ENCODE results near the gene IL17REL. TPM values are rescaled to one million over a fixed set of nuclear protein-coding genes. Genes with fewer than 3 reads are reported as not detected.

IL17REL gene
- total and polyA plus RNA-seq, 10 of the 15 experiments (the other 5 are each of a cell fraction or from before 2014, with no cell fraction given), result 0.03 TPM; not detected in 9

- in situ Hi-C loops (cut with MboI) (no loop called here), intact Hi-C loops (cut with micrococcal nuclease; ENCODE audit: unreplicated experiment) (no loop called here)
- Histone ChIP-seq H3K79me2 (ENCODE audit: control insufficient read depth, insufficient read depth, low read length) (no peaks in the 10 kb centered on the region), H3K27ac (ENCODE audit: control insufficient read depth, insufficient read depth) (no peak overlapping the region), H2AFZ (ENCODE audit: control insufficient read depth, low read depth, low read length) (no peak overlapping the region), H3K4me2 (ENCODE audit: control insufficient read depth, insufficient read depth) (no peak overlapping the region), H4K20me1 (ENCODE audit: control insufficient read depth, insufficient read depth) (no peaks in the 10 kb centered on the region), H3K4me3 (no peak overlapping the region), H3K27me3 (replicated peaks in 1 of 2; ENCODE audit: control insufficient read depth in 2 of 2, insufficient read depth in 2 of 2, low read length in 1 of 2) (no peaks in the 10 kb centered on the region), H3K9ac (ENCODE audit: control insufficient read depth, insufficient read depth, low read length) (no peak overlapping the region), H3K36me3 (ENCODE audit: control insufficient read depth in 2 of 2, insufficient read depth in 2 of 2, low read length in 1 of 2) (no peaks in the 10 kb centered on the region), H3K9me3 (replicated peaks; ENCODE audit: control insufficient read depth, insufficient read depth, low read length) (no peaks in the 10 kb centered on the region), H3K4me1 (ENCODE audit: control insufficient read depth, insufficient read depth, low read length) (no peaks in the 10 kb centered on the region)
- POLR2A ChIA-PET, result interaction anchor here (1.6 to 1.8 kb wide), 2 partner anchors 16 to 19 kb away, joined by 3 to 5 read pairs; no protein-coding TSS in a partner anchor
- FAIRE-seq (no peak), DNase-seq (ENCODE audit: low read depth, low spot score) (no peak), ATAC-seq (no peak)
- SMC1A ChIA-PET (ENCODE audit: uncharacterized antibody, unreplicated experiment), result no interaction called here
- BruUV-seq (replicated peaks), result no TSS peak
- CTCF ChIA-PET, result no interaction called here
- 51% methylated on average over 22 of the region's 24 CpGs for WGBS (ENCODE audit: insufficient coverage, insufficient replicate concordance, low lambda C conversion rate, missing lambda C conversion rate)
- no peak for TF ChIP-seq PML (IDR thresholded peaks at IDR 0.05; ENCODE audit: low read length)
- no peak for TF ChIP-seq EGR1 (IDR thresholded peaks at IDR 0.05; ENCODE audit: borderline replicate concordance in 1 of 2, low read depth in 2 of 2, low read length in 2 of 2)
- TF ChIP-seq EP300 (IDR thresholded peaks at IDR 0.05; ENCODE audit: borderline replicate concordance in 1 of 2, control insufficient read depth in 1 of 2, low read depth in 2 of 2, low read length in 2 of 2), result no peak
- no peak for TF ChIP-seq SUZ12 (IDR thresholded peaks at IDR 0.05; ENCODE audit: unreplicated experiment)
- TF ChIP-seq BRCA1 (IDR thresholded peaks at IDR 0.05; ENCODE audit: low read depth, low read length), result no peak
- TF ChIP-seq IRF3 (IDR thresholded peaks at IDR 0.05), result no peak
- no peak for TF ChIP-seq PKNOX1 (IDR thresholded peaks at IDR 0.05)
- no peak for TF ChIP-seq ZZZ3 (IDR thresholded peaks at IDR 0.05; ENCODE audit: control insufficient read depth, insufficient read length, low read depth)
- TF ChIP-seq NRF1 (conservative IDR thresholded peaks at IDR 0.05; ENCODE audit: low read depth, low read length), result no peak
- RAD21 ChIA-PET (ENCODE audit: unreplicated experiment), result interaction anchor here (1.3 kb wide), 1 partner anchor 22 kb away, joined by 3 read pairs; no protein-coding TSS in a partner anchor
Observed at GRCh38 chr22:49951986-49952896, 60.3 kb downstream of the IL17REL start.
